NB4 (cell line): ENCODE data around the gene AMBRA1.

Source experiments
- POLR2A ChIP-seq: IDR thresholded peaks from 2 replicates; pipeline ENCODE4 v1.6.1; 2011; ENCODE audit warnings: mild to moderate bottlenecking; ENCODE audit not compliant: insufficient read length; ENCODE audit errors: extremely low read depth
- TF ChIP-seq, protein P1 (sequence below): IDR thresholded peaks from one replicate; pipeline ENCODE4 v1.5.1; 2012; ENCODE audit warnings: low read depth, low read length

- TF ChIP-seq POLR2A = no peak
- TF ChIP-seq, protein P1, sequence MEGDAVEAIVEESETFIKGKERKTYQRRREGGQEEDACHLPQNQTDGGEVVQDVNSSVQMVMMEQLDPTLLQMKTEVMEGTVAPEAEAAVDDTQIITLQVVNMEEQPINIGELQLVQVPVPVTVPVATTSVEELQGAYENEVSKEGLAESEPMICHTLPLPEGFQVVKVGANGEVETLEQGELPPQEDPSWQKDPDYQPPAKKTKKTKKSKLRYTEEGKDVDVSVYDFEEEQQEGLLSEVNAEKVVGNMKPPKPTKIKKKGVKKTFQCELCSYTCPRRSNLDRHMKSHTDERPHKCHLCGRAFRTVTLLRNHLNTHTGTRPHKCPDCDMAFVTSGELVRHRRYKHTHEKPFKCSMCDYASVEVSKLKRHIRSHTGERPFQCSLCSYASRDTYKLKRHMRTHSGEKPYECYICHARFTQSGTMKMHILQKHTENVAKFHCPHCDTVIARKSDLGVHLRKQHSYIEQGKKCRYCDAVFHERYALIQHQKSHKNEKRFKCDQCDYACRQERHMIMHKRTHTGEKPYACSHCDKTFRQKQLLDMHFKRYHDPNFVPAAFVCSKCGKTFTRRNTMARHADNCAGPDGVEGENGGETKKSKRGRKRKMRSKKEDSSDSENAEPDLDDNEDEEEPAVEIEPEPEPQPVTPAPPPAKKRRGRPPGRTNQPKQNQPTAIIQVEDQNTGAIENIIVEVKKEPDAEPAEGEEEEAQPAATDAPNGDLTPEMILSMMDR = no peak
Measured at GRCh38 chr11:46477136-46477535, 116.7 kb downstream of the AMBRA1 start.
